Retinal pigment epithelial cell (primary cell): ENCODE measurements around the gene RGS7.
"Not testable (repeated sequence)": the region's sequence is repeated elsewhere in the genome, so short reads cannot be mapped to it uniquely, and the experiment has no call there.

Source experiments
- DNase-seq: peaks from one replicate; pipeline ENCODE4 v3.0.0-alpha.2; 2010; ENCODE audit warnings: low read depth
- H3K4me3 ChIP-seq: 2 replicates; pipeline ENCODE4 v1.5.1; 2011; ENCODE audit warnings: mild to moderate bottlenecking, low read length, control low read depth, moderate library complexity
- CTCF ChIP-seq: conservative IDR thresholded peaks from 2 replicates; pipeline ENCODE4 v1.5.1; 2011; ENCODE audit warnings: low read depth, low read length, control low read depth, inconsistent platforms

The RGS7 gene

GRCh38 chr1:240800291-240800690 is 556.7 kb downstream of the RGS7 start:
- TF ChIP-seq CTCF: no peak
- DNase-seq: no peak
- no peak overlapping the region for H3K4me3 ChIP-seq

GRCh38 chr1:240797050-240797449 is 560.0 kb downstream of the RGS7 start:
- no peak overlapping the region for H3K4me3 ChIP-seq
- no peak for DNase-seq
- no peak for TF ChIP-seq CTCF

GRCh38 chr1:240794046-240794843 is 562.8 kb downstream of the RGS7 start:
- no peak for DNase-seq
- no peak for TF ChIP-seq CTCF
- no peak overlapping the region for H3K4me3 ChIP-seq

GRCh38 chr1:240792915-240793529 is 564.0 kb downstream of the RGS7 start:
- no peak for DNase-seq
- no peak for TF ChIP-seq CTCF
- H3K4me3 ChIP-seq: no peak overlapping the region

- no peak for DNase-seq
- no peak for TF ChIP-seq CTCF
- H3K4me3 ChIP-seq: no peak overlapping the region
Observed at GRCh38 chr1:240790856-240791255, 566.1 kb downstream of the RGS7 start.

- no peak for TF ChIP-seq CTCF
- no peak for DNase-seq
- no peak overlapping the region for H3K4me3 ChIP-seq
Observed at GRCh38 chr1:240786880-240787279, 570.1 kb downstream of the RGS7 start.

- TF ChIP-seq CTCF: no peak
- H3K4me3 ChIP-seq: no peak overlapping the region
- DNase-seq: no peak
Observed at GRCh38 chr1:240784776-240785175, 572.2 kb downstream of the RGS7 start.

GRCh38 chr1:240783728-240784137 is 573.3 kb downstream of the RGS7 start:
- not testable (repeated sequence) for H3K4me3 ChIP-seq, DNase-seq
